KOPT-K1 (cell line): ENCODE results near the gene MBD2.
"Not testable (repeated sequence)": the region's sequence is repeated elsewhere in the genome, so short reads cannot be mapped to it uniquely, and the experiment has no call there.

Source experiments
- H3K27ac ChIP-seq: fragments of 200-600 bp; sonication (generic); 2 replicates; pipeline ENCODE4 v1.5.1; 2016; ENCODE audit warnings: antibody characterized with exemption, mild to moderate bottlenecking, low read depth, low read length; ENCODE audit not compliant: poor library complexity, severe bottlenecking
- H3K36me3 ChIP-seq: fragments of 200-600 bp; sonication (generic); 2 replicates; pipeline ENCODE4 v1.5.1; 2017; ENCODE audit warnings: antibody characterized with exemption, mild to moderate bottlenecking, low read length, moderate library complexity; ENCODE audit not compliant: insufficient read depth
- H3K9me3 ChIP-seq: fragments of 200-600 bp; sonication (generic); 2 replicates; pipeline ENCODE4 v1.5.1; 2017; ENCODE audit warnings: antibody characterized with exemption, low read length, mild to moderate bottlenecking; ENCODE audit not compliant: insufficient read depth, poor library complexity, severe bottlenecking

MBD2 gene, protein sequence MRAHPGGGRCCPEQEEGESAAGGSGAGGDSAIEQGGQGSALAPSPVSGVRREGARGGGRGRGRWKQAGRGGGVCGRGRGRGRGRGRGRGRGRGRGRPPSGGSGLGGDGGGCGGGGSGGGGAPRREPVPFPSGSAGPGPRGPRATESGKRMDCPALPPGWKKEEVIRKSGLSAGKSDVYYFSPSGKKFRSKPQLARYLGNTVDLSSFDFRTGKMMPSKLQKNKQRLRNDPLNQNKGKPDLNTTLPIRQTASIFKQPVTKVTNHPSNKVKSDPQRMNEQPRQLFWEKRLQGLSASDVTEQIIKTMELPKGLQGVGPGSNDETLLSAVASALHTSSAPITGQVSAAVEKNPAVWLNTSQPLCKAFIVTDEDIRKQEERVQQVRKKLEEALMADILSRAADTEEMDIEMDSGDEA

DNA sequence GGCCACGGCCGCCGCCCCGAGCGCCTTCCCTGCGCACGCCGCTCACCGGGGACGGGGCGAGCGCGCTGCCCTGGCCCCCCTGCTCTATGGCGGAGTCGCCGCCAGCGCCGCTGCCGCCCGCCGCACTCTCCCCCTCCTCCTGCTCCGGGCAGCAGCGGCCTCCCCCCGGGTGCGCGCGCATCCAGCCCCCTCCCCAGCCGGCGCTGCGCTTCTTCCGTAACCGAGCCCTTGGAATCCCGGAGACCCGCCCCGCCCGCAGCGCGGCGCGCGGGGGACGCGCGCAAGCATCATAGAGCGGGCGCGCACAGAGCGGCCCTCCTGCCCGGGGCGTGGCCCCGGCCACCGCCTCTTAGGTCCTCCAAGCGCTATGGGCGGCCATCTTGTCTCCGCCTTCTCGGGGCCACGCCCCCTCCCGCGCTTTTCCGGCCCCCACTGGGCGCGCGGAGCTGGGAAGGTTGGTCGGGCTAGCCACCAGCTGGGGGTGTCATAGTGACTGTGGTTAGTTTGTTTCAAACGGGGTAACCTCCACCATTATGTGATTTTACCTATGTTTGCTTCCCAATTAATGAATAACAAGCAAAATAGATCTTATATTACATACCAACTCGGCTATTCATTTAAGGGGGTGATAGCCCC, at the start of gene MBD2:
Gene MBD2, minus strand, starts transcription at position 291 of the 636 bp plus-strand sequence. Its CDS starts 110 bp downstream, at position 181.
- Histone ChIP-seq H3K9me3 (no peaks in the 10 kb centered on the region), H3K27ac (peak within 1 kb of the TSS; percentile 60), H3K36me3 (peaks cover 9% of the 10 kb centered on the region)

GRCh38 chr18:54269893-54270844, 45.7 kb upstream of the MBD2 start:
- H3K27ac ChIP-seq: peak overlapping the region; percentile 97
- H3K9me3 ChIP-seq: no peaks in the 10 kb centered on the region
- H3K36me3 ChIP-seq: peaks cover 4% of the 10 kb centered on the region

DNA sequence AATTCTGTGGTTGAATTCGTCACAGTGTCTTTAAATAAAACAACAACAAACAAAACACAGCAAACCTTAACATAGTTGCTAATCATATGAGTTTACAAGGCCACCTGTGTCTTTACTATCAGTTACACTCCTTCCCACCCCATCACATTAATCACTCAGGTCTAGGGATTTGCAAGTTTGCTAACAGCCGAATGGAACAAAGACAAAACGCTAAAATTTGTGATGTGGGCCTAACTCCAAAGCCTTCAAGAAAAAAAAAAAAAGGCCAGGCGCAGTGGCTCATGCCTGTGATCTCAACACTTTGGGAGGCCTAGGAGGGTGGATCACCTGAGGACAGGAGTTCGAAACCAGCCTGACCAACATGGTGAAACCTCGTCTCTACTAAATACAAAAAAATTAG, 44.3 kb upstream of the MBD2 start:
- Histone ChIP-seq H3K36me3 (no peaks in the 10 kb centered on the region), H3K27ac (peak overlapping the region; percentile 97), H3K9me3 (no peaks in the 10 kb centered on the region)

DNA sequence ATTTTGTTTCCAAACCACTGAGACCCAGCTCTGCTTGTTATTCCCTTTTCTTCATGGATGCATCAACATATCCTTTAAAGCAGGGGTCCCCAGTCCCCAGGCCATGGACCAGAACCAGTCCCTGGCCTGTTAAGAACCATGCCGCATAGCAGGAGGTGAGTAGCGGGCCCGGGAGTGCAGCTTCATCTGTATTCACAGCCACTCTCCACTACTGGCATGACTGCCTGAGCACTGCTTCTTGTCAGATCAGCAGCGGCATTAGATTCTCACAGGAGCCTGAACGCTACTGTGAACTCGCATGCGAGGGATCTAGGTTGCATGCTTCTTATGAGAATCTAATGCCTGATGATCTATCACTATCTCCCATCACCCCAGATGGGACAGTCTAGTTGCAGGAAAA, 43.2 kb upstream of the MBD2 start:
- Histone ChIP-seq H3K9me3 (no peaks in the 10 kb centered on the region), H3K36me3 (no peaks in the 10 kb centered on the region), H3K27ac (no peak overlapping the region)

DNA sequence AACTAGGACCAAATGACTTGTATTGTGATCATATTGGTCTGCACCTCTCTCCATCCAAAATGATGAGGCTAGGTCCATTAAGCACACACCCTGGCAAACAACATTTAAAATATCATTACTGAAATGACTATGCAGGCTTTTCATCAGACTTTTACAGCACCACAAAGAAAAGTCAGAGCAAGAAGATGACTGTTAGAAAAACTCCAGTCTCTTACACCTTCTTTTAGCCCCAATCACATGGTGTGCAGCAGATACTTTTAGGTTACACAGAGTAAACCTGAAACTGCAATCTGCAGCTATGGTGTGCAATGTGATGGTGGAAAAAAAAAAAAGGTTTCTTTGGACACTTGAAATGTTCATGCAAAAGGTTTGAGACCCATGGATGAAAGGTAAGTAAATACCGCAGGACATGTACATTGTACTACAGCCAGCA, 39.5 kb upstream of the MBD2 start:
- H3K9me3 ChIP-seq: no peaks in the 10 kb centered on the region
- no peak overlapping the region for H3K27ac ChIP-seq
- H3K36me3 ChIP-seq: no peaks in the 10 kb centered on the region

GRCh38 chr18:54261894-54262293, 37.4 kb upstream of the MBD2 start:
- no peaks in the 10 kb centered on the region for H3K36me3 ChIP-seq
- H3K27ac ChIP-seq: no peak overlapping the region
- no peaks in the 10 kb centered on the region for H3K9me3 ChIP-seq

GRCh38 chr18:54260396-54261072, 36.1 kb upstream of the MBD2 start:
- Histone ChIP-seq H3K27ac (no peak overlapping the region), H3K9me3 (no peaks in the 10 kb centered on the region), H3K36me3 (no peaks in the 10 kb centered on the region)

DNA sequence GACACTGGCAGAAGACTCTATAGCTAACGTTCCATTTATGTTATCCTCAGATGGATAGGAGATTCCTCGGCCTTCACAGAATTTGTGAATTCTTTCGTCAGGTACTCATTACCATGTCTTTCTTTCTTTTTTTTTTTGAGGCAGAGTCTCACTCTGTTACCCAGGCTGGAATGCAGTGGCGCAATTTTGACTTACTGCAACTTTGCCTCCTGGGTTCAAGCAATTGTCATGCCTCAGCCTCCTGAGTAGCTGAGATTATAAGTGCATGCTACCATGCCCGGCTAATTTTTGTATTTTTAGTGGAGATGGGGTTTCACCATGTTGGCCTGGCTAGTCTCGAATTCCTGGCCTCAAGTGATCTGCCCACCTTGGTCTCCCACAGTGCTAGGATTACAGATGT, 33.3 kb upstream of the MBD2 start:
- H3K36me3 ChIP-seq, H3K9me3 ChIP-seq, H3K27ac ChIP-seq: not testable (repeated sequence)

DNA sequence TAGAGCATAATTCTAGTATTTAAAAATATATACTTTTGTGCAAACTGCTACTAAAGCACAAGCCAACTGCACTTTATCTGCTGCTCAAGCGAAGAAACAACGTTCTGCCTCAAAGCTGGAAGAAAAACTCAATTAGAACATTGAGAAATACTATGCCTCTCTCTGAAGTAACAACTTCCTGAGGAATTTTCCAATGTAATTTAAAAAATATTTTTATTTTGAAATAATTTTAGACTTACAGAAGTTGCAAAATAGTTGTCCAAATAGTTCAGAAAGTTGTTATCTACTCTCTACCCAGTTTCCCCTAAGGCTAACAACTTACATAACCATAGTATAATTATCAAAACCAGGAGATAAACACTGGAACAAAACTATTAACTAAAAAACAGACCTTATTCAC, 32.5 kb upstream of the MBD2 start:
- Histone ChIP-seq H3K36me3 (no peaks in the 10 kb centered on the region), H3K27ac (no peak overlapping the region), H3K9me3 (no peaks in the 10 kb centered on the region)

- Histone ChIP-seq H3K27ac (no peak overlapping the region), H3K9me3 (no peaks in the 10 kb centered on the region), H3K36me3 (no peaks in the 10 kb centered on the region)
Measured at GRCh38 chr18:54255141-54255540, 30.7 kb upstream of the MBD2 start.

DNA sequence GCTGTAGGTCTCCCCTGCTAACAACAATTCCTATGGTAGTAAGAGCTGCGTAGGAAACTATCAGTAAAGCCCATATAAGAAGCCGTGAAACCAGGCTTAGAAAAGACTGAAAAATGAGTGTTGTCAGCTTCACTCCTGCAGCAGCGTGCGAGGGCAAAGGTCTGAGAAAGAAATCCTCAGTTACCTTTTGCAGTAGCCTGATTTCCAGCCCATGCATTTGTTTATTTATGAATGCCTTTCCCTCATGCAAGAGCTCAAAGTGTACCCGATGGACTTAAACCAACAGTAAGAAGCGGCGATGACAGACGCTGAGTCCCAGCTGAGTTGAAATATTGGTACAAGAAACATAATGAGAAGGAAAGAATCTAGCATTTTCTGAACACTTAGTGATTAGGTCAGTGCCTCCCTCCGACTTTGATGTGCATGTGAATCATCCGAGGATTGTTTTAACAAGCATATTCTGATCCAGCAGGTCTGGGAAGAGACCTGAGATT, 29.8 kb upstream of the MBD2 start:
- Histone ChIP-seq H3K27ac (no peak overlapping the region), H3K9me3 (no peaks in the 10 kb centered on the region), H3K36me3 (no peaks in the 10 kb centered on the region)

- no peaks in the 10 kb centered on the region for H3K9me3 ChIP-seq
- no peak overlapping the region for H3K27ac ChIP-seq
- H3K36me3 ChIP-seq: no peaks in the 10 kb centered on the region
Measured at GRCh38 chr18:54251606-54252390, 27.3 kb upstream of the MBD2 start.

DNA sequence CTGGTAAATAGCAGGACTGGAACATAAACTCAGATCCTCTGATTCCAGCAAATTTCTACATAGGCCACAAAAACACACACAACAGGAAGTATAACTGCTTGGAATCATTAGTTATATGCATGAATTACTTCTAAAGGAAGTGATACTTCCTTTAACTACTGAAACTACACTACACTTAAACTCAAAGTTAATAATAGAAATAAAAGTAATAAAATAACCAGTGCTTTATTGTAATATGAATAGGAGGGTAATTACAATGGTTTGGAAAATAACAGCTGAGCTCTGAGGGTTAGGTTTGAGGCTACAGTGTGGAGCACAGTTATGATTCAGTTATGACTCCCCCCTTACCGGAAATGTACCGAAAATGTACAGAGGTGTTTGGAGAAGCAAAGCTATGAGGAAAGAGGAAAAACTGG, 26.4 kb upstream of the MBD2 start:
- Histone ChIP-seq H3K9me3 (no peaks in the 10 kb centered on the region), H3K27ac (no peak overlapping the region), H3K36me3 (no peaks in the 10 kb centered on the region)
